Measurements from ENCODE around the gene SETD3.

DNA sequence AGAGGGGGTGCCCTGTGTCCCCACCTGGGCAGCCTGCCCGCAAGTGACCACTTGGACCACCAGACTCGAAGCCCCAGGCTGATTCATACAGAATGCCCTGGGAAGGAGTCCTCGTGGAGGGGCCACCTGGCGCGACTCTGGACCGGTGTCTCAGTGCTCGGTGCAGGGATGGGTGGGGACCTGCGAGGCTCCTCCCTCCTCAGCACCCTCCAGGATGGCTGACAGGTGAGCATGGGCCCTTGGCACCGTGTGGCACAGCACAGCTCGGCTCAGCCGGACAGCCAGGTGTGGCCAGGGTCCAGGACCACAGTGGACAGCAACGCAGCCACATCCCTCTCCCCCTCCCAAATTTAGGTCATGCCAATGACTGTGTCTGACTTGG is 45.0 kb upstream of the SETD3 start:
- TF ChIP-seq, protein P1, sequence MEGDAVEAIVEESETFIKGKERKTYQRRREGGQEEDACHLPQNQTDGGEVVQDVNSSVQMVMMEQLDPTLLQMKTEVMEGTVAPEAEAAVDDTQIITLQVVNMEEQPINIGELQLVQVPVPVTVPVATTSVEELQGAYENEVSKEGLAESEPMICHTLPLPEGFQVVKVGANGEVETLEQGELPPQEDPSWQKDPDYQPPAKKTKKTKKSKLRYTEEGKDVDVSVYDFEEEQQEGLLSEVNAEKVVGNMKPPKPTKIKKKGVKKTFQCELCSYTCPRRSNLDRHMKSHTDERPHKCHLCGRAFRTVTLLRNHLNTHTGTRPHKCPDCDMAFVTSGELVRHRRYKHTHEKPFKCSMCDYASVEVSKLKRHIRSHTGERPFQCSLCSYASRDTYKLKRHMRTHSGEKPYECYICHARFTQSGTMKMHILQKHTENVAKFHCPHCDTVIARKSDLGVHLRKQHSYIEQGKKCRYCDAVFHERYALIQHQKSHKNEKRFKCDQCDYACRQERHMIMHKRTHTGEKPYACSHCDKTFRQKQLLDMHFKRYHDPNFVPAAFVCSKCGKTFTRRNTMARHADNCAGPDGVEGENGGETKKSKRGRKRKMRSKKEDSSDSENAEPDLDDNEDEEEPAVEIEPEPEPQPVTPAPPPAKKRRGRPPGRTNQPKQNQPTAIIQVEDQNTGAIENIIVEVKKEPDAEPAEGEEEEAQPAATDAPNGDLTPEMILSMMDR (IDR thresholded peaks at IDR 0.05): no peak
- no peak for TF ChIP-seq POLR2A (IDR thresholded peaks at IDR 0.05)

Data from right lobe of liver (tissue), 4 donors.